Esophagus squamous epithelium (tissue), 5 donors: Measurements from ENCODE around the gene RSAD1. TPM values are rescaled to one million over a fixed set of nuclear protein-coding genes. Genes with fewer than 3 reads are reported as not detected.

ENCODE experiments used
- DNase-seq: peaks from one replicate; lab custom pipeline; 2025; lab: John Stamatoyannopoulos, UW
- H3K27ac ChIP-seq, 4 donors: fragments of 200-600 bp; sonication (generic); one replicate each; pipeline ENCODE4 v1.5.1; 2016 to 2019; ENCODE audit warnings: mild to moderate bottlenecking in 1 of 4
- H3K27me3 ChIP-seq, 4 donors: fragments of 200-600 bp; sonication (generic); 1 replicate in 3 of 4; 2 replicates in 1 of 4; pipeline versions ENCODE4 v1.5.1 to v1.6.0; 2017 to 2021; ENCODE audit warnings: antibody characterized with exemption in 1 of 4
- H3K36me3 ChIP-seq, 3 donors: fragments of 200-600 bp; sonication (generic); one replicate each; pipeline ENCODE4 v1.5.1; 2016 to 2019
- H3K4me1 ChIP-seq, 3 donors: fragments of 200-600 bp; sonication (generic); one replicate each; pipeline ENCODE4 v1.5.1; 2017 to 2019
- H3K4me3 ChIP-seq, 4 donors: fragments of 200-600 bp; sonication (generic); 1 replicate in 3 of 4; 2 replicates in 1 of 4; pipeline ENCODE4 v1.5.1; 2016 to 2019; ENCODE audit warnings: mild to moderate bottlenecking in 2 of 4, moderate library complexity in 1 of 4
- H3K9me3 ChIP-seq, 3 donors: fragments of 200-600 bp; sonication (generic); one replicate each; pipeline ENCODE4 v1.5.1; 2016 to 2019
- POLR2A ChIP-seq, 4 donors: fragments of 450-650 bp; IDR thresholded peaks; one replicate each; pipeline ENCODE4 v1.6.1; 2017; ENCODE audit warnings: antibody characterized with exemption in 4 of 4, mild to moderate bottlenecking in 4 of 4, moderate library complexity in 3 of 4
- WGBS, 2 donors: methylation state at CpG; one replicate each; pipeline ENCODE4 v1.1.5; 2018; 5-methylcytosine and 5-hydroxymethylcytosine counted together
- intact Hi-C: fragments of 100-400 bp; cut with DNase I; formaldehyde crosslinking; loops from one replicate; pipeline ENCODE4 v1.15.0; 2022
- total RNA-seq, 4 donors: library from RNA; depleted of rRNA; stranded (reverse); fragments of >200 nt; gene quantifications; one replicate each; pipeline ENCODE4 v1.1.0, GENCODE V29; 2016
- TF ChIP-seq, protein P1 (sequence below), 6 experiments: fragments of 450-650 bp in 4 of 6; fragments of 200-600 bp in 2 of 6; sonication (generic) in 2 of 6; IDR thresholded peaks; one replicate each; pipeline ENCODE4 v1.5.1; 2016 to 2019; ENCODE audit warnings: antibody characterized with exemption in 6 of 6, mild to moderate bottlenecking in 4 of 6, moderate library complexity in 4 of 6
- donor health status: DM: yes; HTN: yes; CAD: no.

Gene RSAD1
- total RNA-seq, 4 donors from 2014 or later: 9.1 to 19.3 (median 14.2) TPM

DNA sequence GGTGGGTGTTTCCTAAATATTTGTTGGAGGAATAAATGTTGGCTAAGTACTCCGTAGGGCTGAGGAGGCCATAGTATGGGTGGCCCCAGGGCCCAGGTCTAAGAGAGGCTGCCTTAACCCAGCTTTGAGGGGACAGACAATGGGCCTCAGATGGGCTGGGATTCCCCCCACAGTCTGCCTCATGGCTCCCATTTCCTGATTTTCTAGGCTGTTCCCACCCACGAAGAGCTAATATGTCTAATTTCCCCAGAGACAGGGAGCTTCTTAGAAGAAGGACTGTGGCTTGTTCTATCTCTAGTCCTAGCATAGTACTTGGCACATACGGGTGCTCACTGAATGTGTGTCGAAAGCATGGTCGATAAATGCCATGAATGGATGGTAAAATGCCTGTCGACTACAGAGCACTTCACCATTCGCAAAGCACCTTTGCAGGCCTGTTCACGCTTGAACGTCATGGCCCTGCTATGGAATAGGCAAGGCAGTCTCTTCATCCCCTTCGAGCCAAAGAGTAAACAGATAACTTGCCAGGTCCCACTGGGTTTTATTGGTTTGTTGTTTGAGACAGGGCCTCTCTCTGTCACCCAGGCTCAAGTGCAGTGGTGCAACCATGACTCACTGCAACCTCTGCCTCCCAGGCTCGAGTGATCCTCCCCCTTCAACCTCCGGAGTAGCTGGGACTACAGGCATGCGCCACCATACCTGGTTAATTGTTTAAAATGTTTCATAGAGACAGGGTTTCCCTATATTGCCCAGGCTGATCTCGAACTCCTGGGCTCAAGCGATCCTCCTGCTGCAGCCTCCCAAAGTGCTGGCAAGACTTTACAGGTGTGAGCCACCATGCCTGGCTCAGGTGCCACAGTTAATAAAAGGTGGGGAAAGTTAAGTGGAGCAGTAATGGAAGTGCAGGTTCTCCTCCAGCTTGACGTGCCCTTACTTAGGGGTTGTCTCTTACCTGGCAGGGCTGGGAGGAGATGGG is 19.7 kb upstream of the RSAD1 start:
- TF ChIP-seq, protein P1, sequence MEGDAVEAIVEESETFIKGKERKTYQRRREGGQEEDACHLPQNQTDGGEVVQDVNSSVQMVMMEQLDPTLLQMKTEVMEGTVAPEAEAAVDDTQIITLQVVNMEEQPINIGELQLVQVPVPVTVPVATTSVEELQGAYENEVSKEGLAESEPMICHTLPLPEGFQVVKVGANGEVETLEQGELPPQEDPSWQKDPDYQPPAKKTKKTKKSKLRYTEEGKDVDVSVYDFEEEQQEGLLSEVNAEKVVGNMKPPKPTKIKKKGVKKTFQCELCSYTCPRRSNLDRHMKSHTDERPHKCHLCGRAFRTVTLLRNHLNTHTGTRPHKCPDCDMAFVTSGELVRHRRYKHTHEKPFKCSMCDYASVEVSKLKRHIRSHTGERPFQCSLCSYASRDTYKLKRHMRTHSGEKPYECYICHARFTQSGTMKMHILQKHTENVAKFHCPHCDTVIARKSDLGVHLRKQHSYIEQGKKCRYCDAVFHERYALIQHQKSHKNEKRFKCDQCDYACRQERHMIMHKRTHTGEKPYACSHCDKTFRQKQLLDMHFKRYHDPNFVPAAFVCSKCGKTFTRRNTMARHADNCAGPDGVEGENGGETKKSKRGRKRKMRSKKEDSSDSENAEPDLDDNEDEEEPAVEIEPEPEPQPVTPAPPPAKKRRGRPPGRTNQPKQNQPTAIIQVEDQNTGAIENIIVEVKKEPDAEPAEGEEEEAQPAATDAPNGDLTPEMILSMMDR (IDR thresholded peaks at IDR 0.05): no peak
- TF ChIP-seq POLR2A (IDR thresholded peaks at IDR 0.05): no peak
- 54 to 57% methylated on average over 13 to 15 of the region's 16 CpGs for WGBS, 2 donors
- no peak for DNase-seq
- peak overlapping the region in 2 of 4 donors; percentile 28 to 51 for H3K27ac ChIP-seq
- no peak overlapping the region for H3K4me3 ChIP-seq
- intact Hi-C loops: no loop called here
- H3K9me3 ChIP-seq: no peaks in the 10 kb centered on the region
- peaks cover 0 to 18% (median 0%) of the 10 kb centered on the region in 3 donors for H3K36me3 ChIP-seq
- H3K27me3 ChIP-seq: no peaks in the 10 kb centered on the region
- H3K4me1 ChIP-seq: peaks cover 0 to 30% (median 8%) of the 10 kb centered on the region in 3 donors

DNA sequence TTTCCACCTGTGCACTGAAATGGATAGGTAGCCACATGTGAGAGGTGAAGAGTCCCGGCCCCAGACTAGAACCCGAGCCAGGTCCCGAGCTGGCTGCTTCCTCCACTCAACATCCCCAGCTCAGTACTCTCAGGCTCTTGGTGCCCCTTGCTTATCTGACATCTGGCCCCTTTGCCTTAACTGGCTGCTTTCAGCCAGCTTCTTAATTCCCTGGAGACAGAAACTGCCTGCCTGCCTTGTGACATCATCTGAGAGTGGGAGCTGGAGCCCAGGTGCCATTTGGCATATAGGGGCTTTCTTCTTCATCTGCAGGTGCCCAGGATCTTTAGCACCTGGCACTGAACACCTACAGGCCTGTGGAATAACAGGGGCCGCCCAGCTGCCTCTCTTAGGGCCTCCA is 18.9 kb upstream of the RSAD1 start:
- WGBS, 2 donors: 67 to 79% methylated on average over 3 to 4 of the region's 4 CpGs
- DNase-seq: no peak
- no peaks in the 10 kb centered on the region for H3K27me3 ChIP-seq
- H3K4me3 ChIP-seq: no peak overlapping the region
- intact Hi-C loops: no loop called here
- H3K9me3 ChIP-seq: no peaks in the 10 kb centered on the region
- peaks cover 0 to 30% (median 8%) of the 10 kb centered on the region in 3 donors for H3K4me1 ChIP-seq
- no peak overlapping the region for H3K27ac ChIP-seq
- H3K36me3 ChIP-seq: peaks cover 0 to 18% (median 0%) of the 10 kb centered on the region in 3 donors
- TF ChIP-seq POLR2A (IDR thresholded peaks at IDR 0.05): no peak
- TF ChIP-seq, protein P1 (IDR thresholded peaks at IDR 0.05): no peak

DNA sequence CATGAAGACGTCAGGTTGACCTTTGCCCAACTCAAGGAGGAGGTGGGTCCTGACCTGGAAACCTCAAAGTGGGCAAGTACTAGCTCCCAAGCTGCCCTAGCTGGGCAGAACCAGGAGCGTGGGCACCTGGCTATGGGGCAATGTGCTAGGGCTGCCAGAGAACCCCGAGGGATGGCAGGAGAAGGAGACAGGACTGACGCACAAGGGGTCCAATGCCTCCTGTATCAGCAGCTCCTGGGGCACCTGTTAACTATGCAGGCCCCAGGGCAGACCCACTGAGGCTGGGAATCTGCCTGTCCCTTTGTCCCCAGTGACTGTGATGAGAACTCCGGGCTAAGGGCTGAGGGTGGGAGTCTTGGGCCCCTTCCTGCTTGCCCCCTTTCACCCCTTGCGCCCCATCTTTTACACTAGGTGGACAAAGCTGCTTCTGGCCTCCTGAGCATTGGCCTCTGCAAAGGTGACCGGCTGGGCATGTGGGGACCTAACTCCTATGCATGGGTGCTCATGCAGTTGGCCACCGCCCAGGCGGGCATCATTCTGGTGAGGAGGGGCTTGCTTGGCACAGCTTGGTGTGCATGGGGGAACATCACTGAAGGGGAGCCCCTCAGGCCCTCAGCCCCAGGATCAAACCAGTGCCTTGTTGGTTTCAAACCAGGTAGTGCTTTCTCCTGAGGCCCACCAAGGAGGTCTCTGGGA is 17.7 kb upstream of the RSAD1 start:
- WGBS, 2 donors: 87 to 94% methylated on average over 3 of the region's 9 CpGs
- no peak overlapping the region for H3K27ac ChIP-seq
- peaks cover 0 to 20% (median 5%) of the 10 kb centered on the region in 3 donors for H3K4me1 ChIP-seq
- TF ChIP-seq, protein P1 (IDR thresholded peaks at IDR 0.05): no peak
- no peak for TF ChIP-seq POLR2A (IDR thresholded peaks at IDR 0.05)
- intact Hi-C loops: no loop called here
- peaks cover 0 to 18% (median 0%) of the 10 kb centered on the region in 3 donors for H3K36me3 ChIP-seq
- DNase-seq: no peak
- no peaks in the 10 kb centered on the region for H3K27me3 ChIP-seq
- no peaks in the 10 kb centered on the region for H3K9me3 ChIP-seq
- H3K4me3 ChIP-seq: no peak overlapping the region

DNA sequence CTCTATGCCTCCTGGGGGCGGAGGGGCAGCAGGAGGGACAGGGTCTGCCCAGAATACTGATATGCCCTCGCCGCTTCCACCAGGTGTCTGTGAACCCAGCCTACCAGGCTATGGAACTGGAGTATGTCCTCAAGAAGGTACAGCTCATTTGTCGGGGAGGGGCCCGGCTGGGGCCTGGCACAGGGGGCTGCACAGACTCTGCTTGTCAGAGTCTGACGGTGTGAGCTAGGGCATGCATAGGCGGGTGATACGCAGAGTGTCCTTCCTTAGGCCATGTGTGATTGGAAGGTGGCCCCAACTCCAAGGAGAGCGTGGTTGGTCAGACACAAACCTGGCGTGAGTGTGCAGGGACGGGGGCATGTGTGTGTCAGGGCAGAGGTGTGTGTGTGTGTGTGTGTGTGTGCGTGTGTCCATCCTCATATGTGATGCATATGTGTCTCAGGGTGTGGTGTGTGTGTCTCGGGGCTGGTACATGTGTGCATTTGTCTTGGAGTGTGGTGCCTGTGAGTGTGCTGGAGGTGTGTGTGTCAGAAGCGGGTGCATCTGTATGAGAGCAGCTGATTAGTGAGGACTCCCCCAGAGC is 17.0 kb upstream of the RSAD1 start:
- Histone ChIP-seq H3K4me3 (no peak overlapping the region), H3K27ac (no peak overlapping the region), H3K27me3 (no peaks in the 10 kb centered on the region), H3K4me1 (peaks cover 0 to 26% (median 8%) of the 10 kb centered on the region in 3 donors), H3K9me3 (no peaks in the 10 kb centered on the region), H3K36me3 (peaks cover 0 to 18% (median 0%) of the 10 kb centered on the region in 3 donors)
- no peak for TF ChIP-seq POLR2A (IDR thresholded peaks at IDR 0.05)
- TF ChIP-seq, protein P1 (IDR thresholded peaks at IDR 0.05): no peak
- 86 to 87% methylated on average over 6 of the region's 14 CpGs for WGBS, 2 donors
- DNase-seq: no peak
- intact Hi-C loops: no loop called here
